Prostate gland (tissue), 2 donors: ENCODE measurements around the gene MOB4.

ENCODE experiments used
- POLR2A ChIP-seq: fragments of 450-650 bp; IDR thresholded peaks from one replicate; pipeline ENCODE4 v1.6.1; 2016; ENCODE audit warnings: antibody characterized with exemption, mild to moderate bottlenecking
- TF ChIP-seq, protein P1 (sequence below), 4 experiments: fragments of 200-600 bp in 2 of 4; fragments of 450-650 bp in 2 of 4; sonication (generic) in 2 of 4; IDR thresholded peaks; 1 replicate in 3 of 4; 2 replicates in 1 of 4; pipeline ENCODE4 v1.5.1; 2016 to 2019; ENCODE audit warnings: antibody characterized with exemption in 4 of 4, mild to moderate bottlenecking in 2 of 4, moderate library complexity in 2 of 4

DNA sequence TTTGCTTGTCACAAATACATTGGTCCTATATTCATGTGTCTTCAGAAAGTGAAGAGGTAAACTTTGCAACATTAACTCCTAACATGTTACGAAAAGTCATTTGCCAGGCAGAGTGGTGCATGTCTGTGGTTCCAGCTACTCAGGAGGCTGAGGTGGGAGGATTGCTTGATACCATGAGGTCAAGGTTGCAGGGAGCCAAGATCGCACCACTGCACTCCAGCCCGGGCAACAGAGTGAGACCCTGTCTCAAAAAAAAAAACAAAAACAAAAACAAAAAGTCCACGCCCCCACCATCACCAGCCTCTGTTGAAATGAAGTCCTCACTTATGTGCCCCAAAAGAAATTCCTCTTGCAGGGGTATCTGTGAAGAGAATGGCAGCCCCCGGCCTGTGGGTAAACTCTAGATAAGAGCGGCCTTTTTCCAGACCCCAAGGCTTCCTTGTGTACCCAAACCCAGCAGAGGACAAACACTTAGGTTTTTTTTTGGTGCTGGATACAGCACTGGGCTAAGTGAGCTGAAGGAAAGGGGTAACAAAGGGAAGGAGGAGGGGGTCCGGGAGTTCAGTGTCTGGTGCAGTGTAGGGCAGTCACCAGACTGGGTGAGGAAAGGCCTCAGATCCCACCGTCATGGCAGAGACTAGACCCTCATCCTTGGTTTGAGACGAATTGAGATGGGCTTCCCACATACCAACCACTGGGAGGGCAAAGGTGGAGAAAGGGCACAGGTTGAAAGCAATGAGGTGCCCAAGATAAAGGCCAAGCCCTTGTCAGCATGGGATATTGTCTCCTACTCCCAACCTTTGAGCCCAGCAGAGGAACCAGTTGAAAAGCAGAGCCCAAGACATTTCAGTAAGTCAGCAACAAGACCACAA, 35.5 kb upstream of the MOB4 start:
- no peak for TF ChIP-seq POLR2A
- TF ChIP-seq, protein P1, sequence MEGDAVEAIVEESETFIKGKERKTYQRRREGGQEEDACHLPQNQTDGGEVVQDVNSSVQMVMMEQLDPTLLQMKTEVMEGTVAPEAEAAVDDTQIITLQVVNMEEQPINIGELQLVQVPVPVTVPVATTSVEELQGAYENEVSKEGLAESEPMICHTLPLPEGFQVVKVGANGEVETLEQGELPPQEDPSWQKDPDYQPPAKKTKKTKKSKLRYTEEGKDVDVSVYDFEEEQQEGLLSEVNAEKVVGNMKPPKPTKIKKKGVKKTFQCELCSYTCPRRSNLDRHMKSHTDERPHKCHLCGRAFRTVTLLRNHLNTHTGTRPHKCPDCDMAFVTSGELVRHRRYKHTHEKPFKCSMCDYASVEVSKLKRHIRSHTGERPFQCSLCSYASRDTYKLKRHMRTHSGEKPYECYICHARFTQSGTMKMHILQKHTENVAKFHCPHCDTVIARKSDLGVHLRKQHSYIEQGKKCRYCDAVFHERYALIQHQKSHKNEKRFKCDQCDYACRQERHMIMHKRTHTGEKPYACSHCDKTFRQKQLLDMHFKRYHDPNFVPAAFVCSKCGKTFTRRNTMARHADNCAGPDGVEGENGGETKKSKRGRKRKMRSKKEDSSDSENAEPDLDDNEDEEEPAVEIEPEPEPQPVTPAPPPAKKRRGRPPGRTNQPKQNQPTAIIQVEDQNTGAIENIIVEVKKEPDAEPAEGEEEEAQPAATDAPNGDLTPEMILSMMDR (IDR thresholded peaks at IDR 0.05), result no peak
